SKM-1 treated with dmso at 0.1 percent for 144 hours (cell line): Measurements from ENCODE around the gene MYZAP.

Source experiments
- DNase-seq: peaks from one replicate; lab custom pipeline; 2025; ENCODE audit not compliant: unreplicated experiment; lab: John Stamatoyannopoulos, UW

Gene MYZAP

DNA sequence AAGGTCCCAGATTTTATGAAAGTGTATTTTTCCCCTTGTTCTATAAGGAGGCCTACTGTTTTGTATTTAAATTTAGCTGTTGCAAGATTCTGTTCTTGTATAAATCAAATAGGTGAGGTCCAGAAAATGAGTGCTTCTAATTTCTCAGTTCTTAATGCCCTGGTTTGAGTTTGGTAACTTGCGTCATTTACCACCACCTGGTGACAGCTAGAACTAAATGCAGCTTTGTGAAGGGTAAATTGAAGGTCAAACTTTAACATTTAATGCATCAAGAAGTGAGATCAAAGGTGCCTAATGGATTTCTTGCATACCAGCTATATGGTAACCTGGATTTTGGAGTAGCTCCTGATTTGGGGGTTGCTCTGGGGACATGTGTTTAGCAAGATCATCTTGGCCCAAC is 64.1 kb downstream of the MYZAP start:
- DNase-seq, result no peak

DNA sequence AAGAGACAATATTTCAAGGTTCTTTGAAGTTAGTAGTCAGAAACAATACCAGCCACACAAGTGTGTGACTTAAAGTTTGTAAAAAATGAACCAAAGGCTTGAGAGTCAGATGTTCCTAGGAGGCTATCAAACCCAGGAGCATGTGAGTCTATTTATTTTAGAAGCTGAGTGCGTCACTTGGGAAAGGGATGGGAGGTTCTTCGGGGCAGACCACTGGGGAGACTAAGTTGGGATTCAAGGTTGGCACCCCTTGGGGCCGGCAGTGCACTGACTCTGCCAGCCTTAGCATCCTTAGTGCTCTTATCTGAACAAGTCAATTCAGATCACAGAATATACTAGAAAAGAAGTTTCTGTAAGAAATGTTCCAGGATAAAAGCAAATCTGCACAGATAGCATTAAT is 64.7 kb downstream of the MYZAP start:
- DNase-seq, result no peak

DNA sequence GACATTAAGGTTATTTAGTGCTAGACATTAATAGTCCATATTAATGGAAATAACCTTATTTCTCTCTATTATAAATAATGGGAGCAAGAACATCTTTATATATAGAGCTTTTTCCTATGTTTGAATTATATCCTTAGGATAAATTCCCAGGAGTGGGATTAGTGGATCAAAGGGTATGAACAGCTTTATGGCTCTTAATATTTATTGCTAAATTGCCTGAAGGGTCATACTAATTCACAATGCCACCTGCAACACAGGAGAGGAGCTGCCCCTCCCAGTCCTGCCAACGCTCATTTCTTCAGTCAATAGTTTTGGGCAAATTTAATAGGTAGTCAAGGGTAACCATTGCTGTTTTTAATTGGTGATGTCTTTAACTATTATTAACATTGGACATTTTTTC is 65.9 kb downstream of the MYZAP start:
- DNase-seq, result no peak

DNA sequence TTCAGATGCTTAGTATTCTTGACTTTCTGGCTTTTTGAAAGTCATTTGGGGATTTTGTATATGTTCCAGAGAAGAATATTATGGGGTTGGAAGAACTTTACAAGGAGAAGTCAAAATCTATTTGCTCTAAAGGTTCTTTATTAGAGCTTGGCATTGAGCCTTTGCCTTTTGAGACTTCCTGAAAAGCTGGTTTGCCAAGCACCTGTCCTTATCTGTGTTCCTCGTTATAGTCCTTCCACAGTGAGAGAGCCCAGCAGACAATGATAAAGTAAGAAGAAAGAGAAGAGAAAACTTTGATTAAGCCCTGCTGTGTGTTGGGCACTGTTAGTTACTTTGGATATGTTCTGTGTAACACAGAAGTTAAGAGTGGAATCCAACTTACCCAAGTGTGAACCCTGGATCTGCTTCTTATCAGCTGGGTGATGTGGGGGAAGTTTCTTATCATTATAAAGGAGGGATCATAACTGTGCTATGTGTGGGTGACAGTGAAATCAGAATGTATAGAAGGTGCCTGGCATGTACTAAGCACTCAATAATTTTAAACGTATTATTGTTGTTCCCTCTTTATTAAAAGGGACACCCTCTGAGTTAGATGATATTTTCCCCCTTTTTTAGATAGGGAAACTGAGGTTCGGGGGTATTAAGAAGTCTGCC is 70.5 kb downstream of the MYZAP start:
- DNase-seq, result no peak

DNA sequence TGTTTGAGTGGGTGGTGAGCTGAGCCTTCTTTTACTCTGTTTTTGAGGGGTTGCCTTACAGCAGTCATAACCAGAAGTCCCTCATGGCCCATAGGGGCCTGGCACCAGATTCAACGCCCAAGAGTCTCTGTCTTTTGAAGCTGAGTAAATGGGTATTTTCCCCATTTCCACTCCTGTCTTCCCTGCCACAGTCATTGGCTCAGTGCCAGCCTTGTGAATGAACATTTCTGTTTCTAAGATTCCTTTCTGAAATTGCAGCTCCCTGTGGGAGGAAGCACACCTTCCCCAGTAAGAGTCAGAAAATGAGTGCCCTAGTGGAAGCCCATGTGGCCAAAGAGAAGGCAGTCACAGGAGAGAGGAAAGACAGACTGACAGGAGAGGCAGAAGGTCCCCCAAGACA is 71.1 kb downstream of the MYZAP start:
- no peak for DNase-seq

DNA sequence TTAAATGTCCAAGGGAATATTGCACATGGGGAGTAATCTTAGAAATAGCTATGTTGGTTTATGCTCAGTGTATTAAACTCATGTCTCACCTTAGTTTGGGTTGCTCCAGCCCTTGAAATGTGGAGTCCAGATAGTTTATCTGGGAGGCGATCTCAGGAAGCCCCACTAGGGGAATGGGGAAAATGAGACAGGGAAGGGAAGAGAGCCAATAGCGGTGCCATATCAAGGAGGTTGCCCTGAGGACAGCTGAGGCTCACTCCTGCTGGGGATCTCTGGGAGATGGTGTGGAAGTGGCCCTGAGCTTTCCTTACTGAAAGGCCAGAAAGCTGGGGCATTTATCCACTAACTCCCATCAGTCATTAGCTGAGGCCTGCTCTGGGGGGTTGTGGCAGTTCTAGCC is 71.6 kb downstream of the MYZAP start:
- no peak for DNase-seq

DNA sequence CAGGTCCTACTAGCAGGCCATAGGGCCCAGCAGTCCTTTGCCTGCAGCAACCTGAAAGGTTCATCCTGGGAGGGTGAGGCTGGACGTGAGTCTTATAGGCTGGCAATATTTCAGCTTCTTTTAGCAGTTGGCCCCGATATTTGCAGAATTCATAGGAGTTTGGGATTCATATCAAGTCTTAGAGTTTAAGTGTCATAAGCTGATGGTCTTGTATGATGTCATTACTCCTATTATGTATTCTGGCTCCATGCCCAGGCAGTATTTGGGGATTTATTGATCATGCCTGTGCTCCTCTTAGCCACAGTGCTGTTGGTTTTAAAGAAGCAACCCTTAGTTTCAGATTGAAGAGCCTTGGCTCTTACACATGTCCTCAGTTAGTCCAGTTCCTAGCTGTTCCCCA is 73.5 kb downstream of the MYZAP start:
- DNase-seq, result no peak

DNA sequence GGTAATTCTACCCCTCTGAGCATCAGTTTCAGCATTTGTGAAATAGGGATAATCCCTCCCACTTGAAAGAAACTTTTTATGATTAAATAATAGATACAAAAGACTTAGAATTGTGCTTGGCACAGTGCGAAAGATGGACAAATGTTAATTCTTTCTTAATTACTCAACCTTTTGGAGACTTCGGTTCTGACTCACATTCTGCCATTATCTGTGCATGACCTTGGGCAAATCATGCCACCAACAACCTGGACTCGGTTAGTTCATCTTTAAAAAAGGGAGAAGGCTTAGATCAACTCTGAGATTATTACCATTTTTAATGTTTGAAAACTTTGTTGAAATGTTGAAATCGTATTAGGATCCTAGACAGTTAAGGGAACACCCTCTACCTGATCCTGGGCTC is 74.2 kb downstream of the MYZAP start:
- no peak for DNase-seq

DNA sequence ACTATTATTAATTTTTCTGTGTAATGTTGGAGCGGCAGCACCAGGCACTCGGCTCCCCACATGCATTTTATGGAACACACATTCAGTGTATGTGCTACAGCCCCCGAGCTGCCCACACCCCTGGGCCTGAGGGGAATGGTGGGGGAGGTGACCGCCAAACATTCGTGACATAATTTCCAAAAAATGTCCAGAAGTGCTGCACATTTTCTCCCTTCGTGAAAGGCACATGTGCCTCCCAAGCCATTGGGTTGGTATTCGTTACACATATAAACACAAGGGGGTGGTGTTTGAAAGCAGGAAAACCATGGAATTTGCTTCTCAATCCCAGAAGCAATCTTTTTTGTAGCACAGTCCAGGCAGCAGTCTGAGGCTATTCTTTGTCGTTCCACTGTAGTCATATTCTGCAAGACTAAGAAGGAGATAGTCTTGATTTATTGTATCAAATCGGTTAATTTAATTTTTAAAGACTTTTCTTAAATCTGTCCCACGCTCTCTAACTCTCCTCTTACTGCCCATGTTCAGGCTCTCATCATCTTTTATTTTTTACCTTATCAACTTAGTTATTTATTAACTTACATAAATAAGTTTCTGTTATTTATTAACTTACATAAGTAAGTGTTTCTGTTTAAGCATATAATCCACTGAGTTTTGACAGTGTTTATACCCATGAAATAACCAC is 75.6 kb downstream of the MYZAP start:
- DNase-seq, result no peak

DNA sequence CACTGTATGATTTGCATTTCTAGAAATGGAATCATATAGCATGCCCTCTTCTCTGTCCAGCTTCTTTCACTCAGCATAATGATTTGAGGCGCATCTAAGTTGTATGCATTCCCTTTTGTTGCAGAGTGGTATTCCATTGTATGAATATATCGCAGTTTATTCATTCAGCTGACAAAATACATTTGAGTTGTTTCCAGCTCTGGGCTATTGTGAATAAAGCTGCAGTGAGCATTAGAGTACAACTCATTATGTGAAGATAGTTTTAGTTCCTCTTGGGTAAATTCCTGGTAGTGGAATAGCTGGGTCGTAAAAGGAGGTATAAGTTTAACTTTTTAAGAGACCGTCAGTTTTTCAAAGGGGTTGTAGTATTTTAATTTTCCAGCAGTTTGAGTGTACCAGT is 76.3 kb downstream of the MYZAP start:
- no peak for DNase-seq

DNA sequence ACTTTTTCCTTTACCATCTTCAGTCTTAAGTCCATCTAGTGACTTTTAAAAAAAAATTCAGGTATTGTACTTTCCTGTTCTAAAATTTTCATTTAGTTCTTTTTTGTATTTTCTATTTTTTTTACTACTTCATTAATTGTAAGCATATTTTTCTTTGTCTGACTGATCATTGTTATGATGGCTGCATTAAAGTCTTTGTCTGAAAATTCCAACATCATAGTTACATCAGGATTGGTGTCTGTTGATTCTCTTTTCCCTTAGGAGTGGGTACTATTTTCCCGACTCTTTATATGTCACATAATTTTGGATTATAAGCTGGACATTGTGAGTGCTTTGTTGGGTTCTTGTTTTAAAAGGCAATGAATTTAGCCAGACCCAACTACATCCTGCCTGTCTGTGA is 79.9 kb downstream of the MYZAP start:
- DNase-seq, result no peak

DNA sequence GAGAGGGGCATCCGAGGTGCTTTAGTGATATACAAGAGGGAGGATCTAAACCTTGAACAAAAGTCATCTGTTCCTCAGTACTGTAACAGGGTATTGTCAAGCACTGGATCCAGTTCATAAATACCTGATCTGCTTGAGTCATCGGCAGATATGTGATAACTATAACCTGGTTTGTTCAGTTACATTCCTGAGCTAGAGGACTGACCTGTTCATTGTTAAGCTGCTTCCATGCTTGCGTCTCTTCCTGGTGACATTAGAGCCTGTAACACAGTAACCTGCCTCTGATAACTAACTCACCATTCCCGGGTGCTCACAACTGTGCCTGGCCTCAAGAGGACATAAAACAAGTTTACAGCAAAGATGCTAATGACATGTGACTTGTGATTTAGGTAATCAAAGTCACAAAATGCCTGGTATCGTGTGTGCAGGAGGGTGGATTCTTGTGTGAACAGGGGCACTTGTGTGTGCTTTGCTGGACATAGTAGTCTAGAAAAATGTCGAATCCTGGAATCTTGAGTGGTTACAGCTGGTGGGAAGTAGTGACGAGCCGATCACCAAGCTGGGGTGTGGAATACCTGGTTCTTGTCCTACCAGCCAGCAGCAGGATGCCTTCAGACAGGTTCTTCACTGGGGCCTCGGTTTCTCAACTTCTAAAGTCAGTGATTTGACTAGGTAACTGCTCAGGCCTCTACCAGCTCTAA is 83.9 kb downstream of the MYZAP start:
- no peak for DNase-seq

DNA sequence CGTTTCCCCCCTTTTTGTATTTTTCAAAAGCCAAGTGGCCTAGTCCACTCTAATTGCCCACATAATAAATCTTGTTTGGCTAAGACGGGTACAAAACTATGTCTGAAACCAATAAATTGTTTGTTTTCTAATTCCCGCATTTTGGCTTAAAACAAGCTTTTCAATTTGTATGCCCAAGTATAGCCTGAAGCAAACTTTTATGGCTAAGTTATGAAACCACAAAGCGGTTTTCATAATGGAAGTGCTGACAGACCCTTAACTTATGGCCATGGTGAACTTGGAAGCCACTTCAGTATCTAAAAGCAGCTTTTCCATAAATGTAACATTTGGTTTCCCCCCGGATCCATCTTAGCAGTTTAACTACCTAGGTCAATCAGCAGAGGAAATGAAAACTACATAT is 84.9 kb downstream of the MYZAP start:
- DNase-seq, result no peak

DNA sequence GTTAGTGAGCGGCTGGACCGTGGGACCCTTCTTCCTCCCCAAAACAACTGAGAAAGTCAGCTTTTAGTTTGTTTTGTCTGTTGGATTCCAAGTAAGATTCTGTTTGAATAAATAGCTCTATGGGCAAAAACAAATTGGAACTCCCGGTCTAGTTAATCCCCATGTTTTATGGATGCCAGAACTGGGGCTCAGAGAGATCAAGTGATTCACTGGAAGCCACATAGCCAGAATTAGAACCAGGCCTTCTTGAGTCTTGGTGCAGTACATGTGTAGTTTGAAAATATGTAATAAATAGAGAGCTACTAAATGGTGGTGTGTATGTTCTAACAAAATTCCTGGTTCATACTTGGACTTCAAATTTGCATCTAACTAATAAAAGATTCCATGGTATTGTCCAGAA is 85.5 kb downstream of the MYZAP start:
- no peak for DNase-seq

DNA sequence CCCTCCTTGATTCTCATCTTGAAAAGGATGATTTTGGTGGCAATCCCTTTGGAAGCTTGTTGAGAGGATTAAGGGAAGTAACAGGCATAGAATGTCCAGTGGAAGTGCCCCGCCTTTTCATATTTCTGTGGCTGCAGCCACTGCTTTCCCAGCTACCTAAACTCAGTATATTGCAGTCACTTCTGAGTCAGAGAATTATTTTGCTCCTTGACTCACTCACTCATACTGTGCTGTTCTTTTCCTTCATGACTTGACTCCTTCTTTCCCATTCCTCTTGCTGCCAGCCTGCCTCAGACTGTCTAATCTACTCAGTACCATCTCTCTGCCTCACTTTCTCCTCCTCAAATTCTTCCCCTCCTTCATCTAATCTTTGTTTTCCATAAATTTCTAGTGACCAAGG is 88.3 kb downstream of the MYZAP start:
- no peak for DNase-seq

DNA sequence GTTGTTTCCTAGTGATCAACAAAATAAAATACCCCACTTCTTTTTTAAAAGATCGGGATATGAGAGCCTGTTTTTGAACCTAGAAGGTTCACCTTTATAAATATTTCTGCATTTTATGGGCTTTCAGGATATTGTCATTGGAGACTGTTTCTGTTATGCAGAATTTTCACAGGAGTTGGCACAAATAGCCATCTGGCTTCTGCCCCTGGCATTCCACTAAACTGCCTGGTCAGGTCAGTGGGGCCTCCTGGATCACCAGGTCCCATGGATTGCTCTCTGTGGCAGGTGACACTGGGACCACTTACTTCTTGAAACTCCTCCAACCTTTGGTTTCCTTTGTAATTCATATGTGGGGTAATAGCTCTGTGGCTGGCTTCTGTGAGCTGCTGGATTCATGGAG is 89.3 kb downstream of the MYZAP start:
- no peak for DNase-seq

DNA sequence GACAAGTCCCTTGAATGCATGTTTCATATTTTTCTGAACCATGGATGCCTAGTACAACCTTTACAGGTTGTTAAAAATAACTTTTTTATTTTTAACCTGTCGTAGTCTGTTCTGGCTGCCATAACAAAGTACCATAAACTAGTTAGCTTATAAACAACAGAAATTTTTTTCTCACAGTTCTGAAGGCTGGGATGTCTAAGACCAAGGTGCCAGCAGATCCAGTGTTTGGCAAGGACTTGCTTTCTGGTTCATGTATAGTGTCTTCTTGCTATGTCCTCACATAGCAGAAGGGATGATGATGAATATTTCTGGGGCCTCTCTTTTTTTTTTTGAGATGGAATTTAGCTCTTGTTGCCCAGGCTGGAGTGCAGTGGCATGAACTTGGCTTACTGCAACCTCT is 91.8 kb downstream of the MYZAP start:
- no peak for DNase-seq

DNA sequence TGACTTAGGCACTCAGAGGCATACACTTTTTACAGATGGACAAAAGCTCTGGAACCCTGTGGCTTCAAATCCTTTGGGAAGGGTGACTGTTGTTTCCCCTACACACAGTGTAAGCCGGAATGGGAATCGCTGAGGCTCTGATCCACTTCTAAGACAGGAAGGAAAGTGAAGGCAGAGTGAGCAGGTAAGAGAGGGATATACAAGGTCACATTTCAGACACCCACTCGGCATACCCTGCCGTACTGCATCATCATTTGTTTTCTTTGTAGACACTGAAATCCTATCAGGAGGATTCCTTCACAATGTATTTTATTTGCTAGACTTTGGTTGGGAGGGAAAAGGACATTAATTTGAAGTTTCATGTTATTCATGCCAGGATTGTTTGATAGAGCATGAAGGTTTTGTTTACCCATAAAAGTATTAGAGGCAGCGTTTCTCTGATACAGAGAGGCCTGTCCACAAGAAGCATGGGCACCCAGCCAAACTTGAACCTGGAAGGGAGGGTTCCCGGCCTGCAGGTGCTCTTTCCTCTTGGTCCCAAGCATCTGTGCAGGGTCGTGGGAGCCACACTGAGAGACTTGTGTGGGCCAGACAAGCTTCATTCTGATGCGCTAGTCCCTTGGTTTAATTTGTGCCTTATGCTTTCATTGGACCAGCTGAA is 92.9 kb downstream of the MYZAP start:
- DNase-seq, result no peak

DNA sequence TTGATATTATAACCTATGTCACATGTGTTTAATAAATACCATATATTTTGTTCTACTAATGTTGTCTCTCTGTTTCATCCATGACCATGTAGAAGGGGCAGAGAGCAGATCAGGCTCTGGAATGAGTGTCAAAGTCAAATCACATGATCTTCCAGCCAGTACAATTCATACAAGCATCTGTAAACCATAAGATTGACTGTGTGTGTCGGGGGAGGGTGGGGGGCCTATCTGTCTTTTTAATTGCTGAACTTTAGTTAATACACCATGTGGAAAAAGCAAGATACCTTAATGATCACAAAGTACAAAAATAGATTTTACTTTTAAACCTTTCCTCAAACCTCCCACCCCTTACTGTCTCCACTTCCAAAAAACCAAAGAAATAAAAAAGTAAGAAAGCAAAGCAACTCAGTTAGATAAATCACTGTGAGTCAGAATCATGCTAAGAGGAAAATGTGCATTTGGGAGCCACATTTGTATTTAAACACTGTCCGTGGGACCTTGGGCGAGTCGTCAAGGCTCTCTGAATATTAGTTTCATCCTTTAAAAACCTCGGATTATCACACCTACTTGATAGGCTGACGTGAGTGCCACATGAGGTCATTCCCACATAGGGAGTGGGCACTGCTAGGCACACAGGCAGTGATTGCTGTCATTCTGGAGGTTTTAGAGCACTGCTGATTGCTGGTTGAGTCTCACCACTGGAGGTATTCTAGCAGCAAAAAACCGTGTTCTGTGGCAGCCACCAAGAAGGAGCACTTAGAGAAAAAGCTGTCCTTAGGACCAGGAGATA is 93.8 kb downstream of the MYZAP start:
- no peak for DNase-seq

DNA sequence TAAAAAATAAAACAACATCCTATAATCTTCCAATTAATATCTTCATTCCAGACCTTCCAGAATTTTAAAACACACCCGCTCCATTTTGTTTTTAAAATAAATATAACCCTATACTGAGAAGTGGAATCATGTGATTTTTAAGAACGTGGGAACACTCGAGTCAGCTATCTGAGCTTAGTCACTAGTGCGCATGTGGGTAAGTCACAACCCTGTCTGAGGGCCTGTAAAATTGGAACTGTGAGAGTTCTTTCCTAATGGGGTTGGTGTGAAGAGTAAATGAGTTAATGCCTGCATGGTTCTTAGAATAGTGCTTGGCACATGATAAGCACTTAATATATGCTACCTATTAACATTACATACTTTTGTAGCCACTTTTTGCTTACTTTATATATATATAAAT is 95.0 kb downstream of the MYZAP start:
- no peak for DNase-seq

DNA sequence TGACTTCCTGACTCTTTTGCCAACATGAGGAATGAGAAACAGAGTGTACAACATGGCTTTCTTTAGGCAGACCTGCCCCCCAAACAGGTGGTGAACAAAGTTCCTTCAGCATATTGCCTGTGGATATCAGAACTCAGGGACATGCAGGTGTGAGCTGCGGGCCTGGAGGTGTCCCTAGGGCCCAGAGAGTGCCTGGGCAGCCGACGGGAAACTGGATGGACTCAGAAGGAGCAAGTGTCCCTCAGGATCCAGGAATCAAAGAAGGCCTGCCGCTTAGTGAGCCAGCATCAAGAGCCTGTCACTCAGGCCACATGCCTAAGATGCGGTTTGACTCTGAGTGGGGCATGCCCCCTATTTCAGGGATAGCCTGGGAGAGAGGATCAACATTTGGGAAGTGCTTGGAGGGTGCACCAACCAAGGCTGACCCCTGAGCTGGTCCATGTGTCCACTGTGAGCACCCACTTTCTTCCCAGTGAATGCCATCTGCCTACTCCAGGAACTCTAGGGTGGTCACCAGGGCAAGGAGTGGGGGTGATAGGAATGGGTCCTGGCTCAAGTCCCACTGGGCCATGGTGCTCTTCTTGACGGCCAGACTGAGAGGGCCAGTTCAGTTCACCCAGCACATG is 98.8 kb downstream of the MYZAP start:
- no peak for DNase-seq
